UCSD-AML1 (cell line): ENCODE data around the gene FRMD3.

Source experiments
- DNase-seq: peaks from one replicate; lab custom pipeline; 2025; ENCODE audit not compliant: unreplicated experiment; lab: John Stamatoyannopoulos, UW

The FRMD3 gene

DNA sequence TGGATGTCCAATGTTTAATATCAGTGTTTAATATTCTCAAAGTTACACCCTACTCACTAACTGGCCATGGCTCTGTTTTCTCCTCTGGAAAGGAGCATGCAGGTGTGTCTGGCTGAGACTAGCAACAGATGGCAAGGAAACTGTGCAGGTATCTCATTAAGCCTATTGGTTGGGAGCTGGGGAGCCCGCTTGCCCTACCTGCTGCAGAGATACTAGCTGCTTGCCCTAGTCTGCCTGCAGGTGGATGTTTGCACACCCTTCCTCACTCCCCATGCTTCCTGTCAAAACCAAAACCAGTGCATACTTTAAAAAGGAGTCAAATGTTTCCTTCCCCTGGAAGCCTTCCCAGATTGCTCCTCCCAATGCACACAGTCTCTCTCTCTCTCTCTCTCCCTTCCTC lies 247.0 kb downstream of the FRMD3 start:
- no peak for DNase-seq

DNA sequence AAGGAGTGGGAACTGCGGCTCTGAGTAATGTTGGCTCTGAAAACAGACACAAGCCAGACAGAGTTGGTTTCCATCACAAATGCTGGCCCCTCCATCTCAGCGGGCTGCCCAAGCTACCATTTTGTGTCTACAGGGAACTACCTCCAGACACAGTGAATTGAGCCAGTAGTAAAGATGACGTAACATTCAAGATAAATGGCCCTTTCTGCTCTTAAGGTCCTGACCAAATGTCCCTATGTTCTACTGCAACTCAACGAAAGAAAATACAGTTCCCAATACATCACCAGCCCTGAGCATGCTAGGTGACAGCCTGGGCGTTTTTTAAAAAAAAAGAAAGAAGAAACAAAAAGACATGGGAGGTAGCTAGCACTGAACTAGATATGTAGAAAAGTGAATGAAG lies 247.5 kb downstream of the FRMD3 start:
- DNase-seq, result no peak

- DNase-seq, result no peak
Observed at GRCh38 chr9:83287021-83287420, 251.2 kb downstream of the FRMD3 start.

GRCh38 chr9:83285445-83286225 lies 252.6 kb downstream of the FRMD3 start:
- no peak for DNase-seq

DNA sequence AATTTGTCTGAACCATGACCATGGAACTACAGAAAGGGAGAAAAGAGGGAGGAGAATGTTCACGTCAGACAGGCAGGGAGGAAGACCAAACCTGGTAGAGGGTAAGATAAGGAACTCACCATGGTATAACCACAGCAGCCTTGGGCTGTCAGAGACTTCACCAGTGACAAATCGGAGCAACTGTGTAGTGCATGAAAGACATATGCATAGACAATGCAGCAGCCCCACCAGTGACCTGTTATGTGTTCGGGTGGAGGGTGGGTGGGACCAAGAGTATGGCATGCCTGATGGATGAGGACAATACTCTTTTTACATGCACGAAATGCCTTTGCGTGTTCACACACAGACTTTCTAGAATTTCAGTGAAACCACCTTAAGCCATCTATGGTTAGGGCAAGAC lies 253.5 kb downstream of the FRMD3 start:
- no peak for DNase-seq

DNA sequence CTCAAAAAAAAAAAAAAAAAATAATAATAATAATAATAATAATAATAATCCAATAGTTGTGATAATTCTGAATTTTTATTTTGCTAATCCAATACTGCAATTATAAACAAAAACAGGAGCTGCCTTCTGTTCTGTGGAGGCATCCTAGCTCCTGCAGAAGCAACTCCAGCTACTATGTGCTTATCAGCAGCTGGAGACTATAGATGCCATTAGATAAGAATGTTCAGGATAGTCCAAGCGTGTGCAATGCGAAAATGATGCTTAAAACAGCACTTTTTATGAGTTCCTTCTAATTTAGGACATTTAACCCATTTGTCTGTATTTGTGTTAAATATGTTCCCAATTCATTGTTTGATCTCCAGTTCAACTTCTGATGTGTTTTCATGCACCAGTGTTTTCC lies 254.7 kb downstream of the FRMD3 start:
- DNase-seq, result no peak

GRCh38 chr9:83281306-83282255 lies 256.6 kb downstream of the FRMD3 start:
- DNase-seq, result peak; percentile 52

DNA sequence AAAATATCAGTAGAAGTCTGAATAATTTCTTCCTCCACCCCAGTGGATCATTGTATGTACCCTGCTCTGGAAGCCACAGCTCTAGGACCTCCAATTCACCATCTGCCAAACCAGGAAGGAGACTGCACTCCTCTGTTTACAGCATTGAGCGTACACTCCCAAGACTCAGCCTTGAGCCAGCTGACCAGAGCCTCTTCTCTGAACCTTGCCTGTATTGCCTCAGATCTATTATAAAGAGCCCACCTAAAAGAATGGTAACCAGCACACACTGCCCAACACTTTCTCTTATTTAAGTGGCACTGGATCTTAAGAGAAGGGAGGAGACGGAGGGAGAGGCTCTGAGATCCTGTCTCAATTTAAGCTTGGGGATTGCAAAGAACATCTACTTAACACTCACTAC lies 257.4 kb downstream of the FRMD3 start:
- DNase-seq, result no peak

DNA sequence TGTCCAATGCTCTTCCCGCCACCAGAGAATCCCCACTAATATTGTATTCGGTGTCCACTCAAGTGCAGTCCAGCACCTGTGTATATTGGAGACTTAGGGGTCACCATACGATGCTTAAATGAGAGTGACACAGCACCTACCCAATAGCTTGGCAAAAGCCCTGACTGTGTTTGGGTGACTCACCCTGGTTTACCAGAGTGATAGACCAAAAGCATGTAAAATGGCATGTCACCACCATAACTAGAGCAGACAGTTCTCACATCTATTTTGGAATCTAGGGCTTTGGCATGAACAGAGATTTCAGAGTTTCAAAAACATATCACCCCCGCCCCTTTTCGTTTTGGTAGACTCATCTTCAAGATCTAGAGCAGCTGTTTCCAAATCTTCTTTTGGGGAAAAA lies 257.9 kb downstream of the FRMD3 start:
- DNase-seq, result no peak

DNA sequence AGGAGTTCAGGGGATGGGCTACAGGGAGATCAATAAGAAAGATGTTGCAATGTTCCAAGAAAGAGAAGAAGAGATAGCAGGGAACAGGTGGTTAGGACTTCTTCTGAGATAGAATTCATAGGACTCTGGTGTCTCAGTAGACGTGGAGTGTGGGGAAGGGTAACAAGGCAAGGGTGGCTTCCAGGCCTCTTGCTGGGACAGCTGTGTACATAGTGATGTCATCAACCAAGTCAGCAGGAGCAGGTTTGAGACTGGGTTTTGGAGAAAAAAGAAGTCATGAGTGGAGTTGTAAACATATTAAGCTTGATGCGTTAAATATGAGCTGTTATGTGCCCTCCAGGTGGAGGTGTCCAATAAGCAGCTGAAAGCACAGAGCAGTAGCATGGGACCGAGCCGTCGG lies 263.4 kb downstream of the FRMD3 start:
- no peak for DNase-seq

DNA sequence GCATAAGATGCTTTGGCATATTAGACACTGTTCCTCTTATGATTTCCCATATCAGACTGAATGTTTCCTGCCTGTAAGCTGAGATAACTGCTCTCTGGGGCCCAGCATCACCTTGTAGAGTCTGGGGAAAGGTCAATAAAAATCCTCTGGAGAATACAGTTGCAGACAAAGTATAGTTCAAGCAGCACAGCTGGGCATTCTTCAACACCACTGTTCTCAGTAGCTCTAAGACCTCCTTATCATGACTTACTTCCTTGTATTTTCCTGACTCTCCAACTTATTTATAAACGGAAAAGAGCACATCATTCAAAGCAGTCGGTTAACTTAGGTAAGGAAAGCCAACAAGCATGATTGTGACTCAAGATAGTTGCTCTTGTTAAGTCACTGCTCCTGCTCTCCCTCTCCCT lies 266.5 kb downstream of the FRMD3 start:
- DNase-seq, result no peak

GRCh38 chr9:83270116-83270515 lies 268.1 kb downstream of the FRMD3 start:
- DNase-seq, result no peak

DNA sequence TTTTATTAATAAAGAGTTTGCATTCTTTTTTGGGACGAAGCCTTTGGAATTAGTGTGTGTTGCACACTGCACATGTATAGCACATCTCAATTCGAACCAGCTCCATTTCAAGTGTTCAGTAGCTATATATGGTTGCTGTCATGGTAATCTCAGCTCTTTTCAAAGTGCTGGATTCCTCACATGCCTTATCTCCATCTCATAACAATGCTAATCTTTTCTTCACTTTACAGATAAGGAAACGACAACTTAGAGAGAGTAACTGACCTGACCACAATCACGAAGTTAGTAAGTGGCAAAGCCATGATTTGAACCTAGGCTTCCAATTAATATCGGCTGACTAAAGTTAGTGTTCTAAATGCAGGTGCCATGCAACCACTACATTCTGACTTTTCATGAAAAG lies 270.5 kb downstream of the FRMD3 start:
- DNase-seq, result no peak

- DNase-seq, result peak; percentile 68
Observed at GRCh38 chr9:83266666-83267496, 271.3 kb downstream of the FRMD3 start.

GRCh38 chr9:83266331-83266665 lies 271.9 kb downstream of the FRMD3 start:
- DNase-seq, result no peak

DNA sequence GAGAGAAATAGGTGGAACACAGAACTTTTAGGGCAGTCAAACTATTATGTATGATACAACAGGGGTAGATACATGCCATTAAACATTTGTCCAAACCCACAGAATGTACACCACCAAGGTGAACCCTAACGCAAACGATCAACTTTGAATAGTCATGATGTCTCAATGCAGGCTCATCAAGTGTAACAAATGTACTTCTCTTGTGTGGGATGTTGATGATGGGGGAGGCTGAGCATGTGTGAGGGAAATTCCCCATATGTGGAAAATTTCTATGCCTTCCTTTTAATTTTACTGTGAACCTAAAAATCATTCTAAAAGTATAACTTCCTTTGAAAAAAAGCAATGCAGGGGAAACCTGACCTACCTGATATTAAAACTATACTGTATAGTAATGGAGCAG lies 273.9 kb downstream of the FRMD3 start:
- DNase-seq, result no peak

- DNase-seq, result no peak
Observed at GRCh38 chr9:83259558-83259957, 278.6 kb downstream of the FRMD3 start.

DNA sequence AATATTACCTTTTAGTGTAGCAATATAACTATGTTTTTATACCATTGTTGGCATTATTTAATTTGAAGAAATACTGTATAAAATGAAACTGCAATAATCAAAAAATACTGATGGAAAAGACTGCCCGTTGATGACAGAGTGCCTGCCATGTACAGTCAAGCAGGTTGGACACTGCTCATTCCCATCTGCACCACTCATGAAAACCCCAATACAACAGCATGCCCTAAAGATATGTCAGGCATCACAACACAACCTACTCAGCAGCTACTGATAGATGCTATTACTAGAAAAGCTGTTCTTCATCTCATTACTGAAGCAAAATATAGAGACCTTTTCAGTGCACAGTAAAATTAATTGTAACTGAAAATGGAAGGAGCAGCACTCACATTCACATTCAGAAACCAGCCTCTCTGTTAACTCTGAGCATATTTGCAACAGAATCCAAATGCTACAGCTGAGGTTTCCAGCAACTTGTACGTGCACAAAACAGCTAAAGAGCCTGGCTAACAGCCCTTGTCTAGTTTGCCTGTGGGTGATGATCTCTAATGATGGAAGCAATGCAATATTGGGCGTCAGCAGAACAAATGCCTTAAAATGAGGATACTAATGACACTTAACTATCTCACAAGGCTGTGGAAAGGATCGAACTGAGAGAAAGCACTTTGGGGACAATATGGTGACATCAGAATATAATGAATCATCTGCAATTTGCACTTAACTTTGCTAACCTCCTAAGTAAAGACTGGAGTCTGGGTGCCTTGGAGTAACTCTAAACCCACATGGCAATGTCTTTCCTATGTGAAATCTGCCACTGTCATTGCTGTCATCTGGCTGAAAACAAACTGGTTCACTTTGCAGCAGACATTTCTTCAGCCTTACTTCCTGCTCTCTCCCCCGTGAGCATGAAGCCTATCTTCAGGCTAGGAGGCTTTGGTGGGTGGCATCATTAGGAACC lies 280.0 kb downstream of the FRMD3 start:
- DNase-seq, result no peak

DNA sequence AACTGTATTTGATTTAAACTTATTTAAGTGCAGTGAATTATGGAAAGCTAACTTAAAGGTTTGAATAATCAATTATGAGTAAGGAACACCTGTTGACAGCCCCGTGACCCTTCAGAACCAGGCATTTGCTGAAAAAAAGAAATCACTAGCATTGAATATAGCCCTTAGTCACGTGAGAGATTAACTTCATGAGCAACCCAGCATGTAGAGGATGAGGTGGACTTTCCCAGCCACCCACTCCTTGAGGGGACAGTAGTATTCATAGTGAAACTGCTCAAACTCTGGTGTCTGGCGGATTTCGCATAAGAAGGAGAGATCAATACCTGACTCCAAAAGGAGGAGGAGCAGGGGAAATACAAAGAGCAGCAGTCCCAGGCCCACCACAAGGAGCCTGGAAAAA lies 290.5 kb downstream of the FRMD3 start:
- no peak for DNase-seq

GRCh38 chr9:83245979-83246659 lies 292.1 kb downstream of the FRMD3 start:
- no peak for DNase-seq
